Left ventricle myocardium inferior (tissue), 1 donor: ENCODE data around the gene GNB5. TPM values are rescaled to one million over a fixed set of nuclear protein-coding genes. Genes with fewer than 3 reads are reported as not detected.

Experiments used
- DNase-seq: peaks from one replicate; pipeline ENCODE4 v3.0.0-alpha.2; 2020
- H3K27ac ChIP-seq: fragments of 200-600 bp; replicated peaks from 2 replicates; pipeline ENCODE4 v1.8.0; 2021
- H3K27me3 ChIP-seq: fragments of 200-600 bp; 2 replicates; pipeline ENCODE4 v1.8.0; 2021; ENCODE audit warnings: low read depth
- H3K36me3 ChIP-seq: fragments of 200-600 bp; 2 replicates; pipeline ENCODE4 v1.8.0; 2021
- H3K4me1 ChIP-seq: fragments of 200-600 bp; 2 replicates; pipeline ENCODE4 v1.8.0; 2021
- H3K4me3 ChIP-seq: fragments of 200-600 bp; 2 replicates; pipeline ENCODE4 v1.8.0; 2021; ENCODE audit warnings: mild to moderate bottlenecking, moderate library complexity
- H3K9me3 ChIP-seq: fragments of 200-600 bp; replicated peaks from 2 replicates; pipeline ENCODE4 v1.8.0; 2021
- CTCF ChIP-seq: fragments of 200-600 bp; IDR thresholded peaks from 2 replicates; pipeline ENCODE4 v1.8.0; 2021; ENCODE audit warnings: antibody characterized with exemption, mild to moderate bottlenecking, borderline replicate concordance
- intact Hi-C: fragments of 100-400 bp; cut with micrococcal nuclease; formaldehyde crosslinking; loops from one replicate; pipeline ENCODE4 v1.11.0; 2022
- total RNA-seq: library from RNA; stranded (reverse); fragmentation: NEBNext Ultra II Directional; extraction: Animal tissue kit (Norgen Biotek cat#: 25700); gene quantifications from one replicate; pipeline ENCODE4 v1.2.1, GENCODE V29; 2021
- donor health status: DM: no; HTN: yes; CAD: no; lungs with severe emphysema.

Gene GNB5
- total RNA-seq, 1 donor from 2014 or later, result 10.5 TPM

GRCh38 chr15:52076889-52077781 is 114.1 kb downstream of the GNB5 start:
- no peaks in the 10 kb centered on the region for H3K27me3 ChIP-seq
- intact Hi-C loops, result loop anchor here (5.0 kb wide), 1 partner anchor 95 kb away; no protein-coding TSS in a partner anchor
- no peak for DNase-seq

GRCh38 chr15:52071570-52071969 is 119.6 kb downstream of the GNB5 start:
- Histone ChIP-seq H3K27me3 (no peaks in the 10 kb centered on the region), H3K27ac (no peak overlapping the region), H3K36me3 (no peaks in the 10 kb centered on the region), H3K4me3 (no peak overlapping the region), H3K4me1 (no peaks in the 10 kb centered on the region), H3K9me3 (no peaks in the 10 kb centered on the region)
- DNase-seq, result no peak
- no peak for TF ChIP-seq CTCF
- intact Hi-C loops, result no loop called here

More at GRCh38 chr15:52076889-52077781, 114.1 kb downstream of the GNB5 start:
- peaks cover 6% of the 10 kb centered on the region for H3K4me1 ChIP-seq
- H3K9me3 ChIP-seq, result no peaks in the 10 kb centered on the region
- H3K36me3 ChIP-seq, result no peaks in the 10 kb centered on the region
- H3K27ac ChIP-seq, result no peak overlapping the region
- no peak for TF ChIP-seq CTCF
- no peak overlapping the region for H3K4me3 ChIP-seq

- TF ChIP-seq CTCF, result no peak
- H3K9me3 ChIP-seq, result no peaks in the 10 kb centered on the region
These were observed 121.6 kb downstream of the GNB5 start for GRCh38 chr15:52069559-52069958.

GRCh38 chr15:52068004-52068615 is 123.1 kb downstream of the GNB5 start:
- H3K4me3 ChIP-seq, result no peak overlapping the region
- H3K9me3 ChIP-seq, result no peaks in the 10 kb centered on the region
- DNase-seq, result no peak
- intact Hi-C loops, result no loop called here
- H3K27me3 ChIP-seq, result no peaks in the 10 kb centered on the region
- no peaks in the 10 kb centered on the region for H3K4me1 ChIP-seq
- peaks cover 24% of the 10 kb centered on the region for H3K36me3 ChIP-seq
- no peak for TF ChIP-seq CTCF
- no peak overlapping the region for H3K27ac ChIP-seq

More at GRCh38 chr15:52069559-52069958, 121.6 kb downstream of the GNB5 start:
- intact Hi-C loops, result no loop called here
- Histone ChIP-seq H3K4me1 (no peaks in the 10 kb centered on the region), H3K27ac (no peak overlapping the region), H3K36me3 (peaks cover 11% of the 10 kb centered on the region), H3K27me3 (no peaks in the 10 kb centered on the region), H3K4me3 (no peak overlapping the region)
- DNase-seq, result no peak

GRCh38 chr15:52067545-52067926 is 123.7 kb downstream of the GNB5 start:
- Histone ChIP-seq H3K27ac (no peak overlapping the region), H3K9me3 (no peaks in the 10 kb centered on the region), H3K4me3 (no peak overlapping the region), H3K27me3 (no peaks in the 10 kb centered on the region), H3K36me3 (peaks cover 30% of the 10 kb centered on the region), H3K4me1 (no peaks in the 10 kb centered on the region)
- no peak for TF ChIP-seq CTCF
- intact Hi-C loops, result no loop called here
- DNase-seq, result no peak
